Cardiac fibroblast (primary cell): ENCODE measurements around the gene HMGN1.

ENCODE experiments used
- DNase-seq, 2 donors: peaks; one replicate each; pipeline versions ENCODE4 v3.0.0 to v3.0.0-alpha.2; 2010; ENCODE audit warnings: low read depth in 2 of 2
- H3K4me3 ChIP-seq, 2 donors: replicated peaks in 1 of 2; 1 replicate in 1 of 2; 2 replicates in 1 of 2; pipeline ENCODE4 v1.5.1; 2011; ENCODE audit warnings: low read depth in 2 of 2, low read length in 2 of 2, mild to moderate bottlenecking in 2 of 2, moderate library complexity in 1 of 2
- TF ChIP-seq, protein P1 (sequence below): IDR thresholded peaks from one replicate; pipeline ENCODE4 v1.5.1; 2011; ENCODE audit warnings: low read depth, mild to moderate bottlenecking, low read length, inconsistent platforms

HMGN1 gene

DNA sequence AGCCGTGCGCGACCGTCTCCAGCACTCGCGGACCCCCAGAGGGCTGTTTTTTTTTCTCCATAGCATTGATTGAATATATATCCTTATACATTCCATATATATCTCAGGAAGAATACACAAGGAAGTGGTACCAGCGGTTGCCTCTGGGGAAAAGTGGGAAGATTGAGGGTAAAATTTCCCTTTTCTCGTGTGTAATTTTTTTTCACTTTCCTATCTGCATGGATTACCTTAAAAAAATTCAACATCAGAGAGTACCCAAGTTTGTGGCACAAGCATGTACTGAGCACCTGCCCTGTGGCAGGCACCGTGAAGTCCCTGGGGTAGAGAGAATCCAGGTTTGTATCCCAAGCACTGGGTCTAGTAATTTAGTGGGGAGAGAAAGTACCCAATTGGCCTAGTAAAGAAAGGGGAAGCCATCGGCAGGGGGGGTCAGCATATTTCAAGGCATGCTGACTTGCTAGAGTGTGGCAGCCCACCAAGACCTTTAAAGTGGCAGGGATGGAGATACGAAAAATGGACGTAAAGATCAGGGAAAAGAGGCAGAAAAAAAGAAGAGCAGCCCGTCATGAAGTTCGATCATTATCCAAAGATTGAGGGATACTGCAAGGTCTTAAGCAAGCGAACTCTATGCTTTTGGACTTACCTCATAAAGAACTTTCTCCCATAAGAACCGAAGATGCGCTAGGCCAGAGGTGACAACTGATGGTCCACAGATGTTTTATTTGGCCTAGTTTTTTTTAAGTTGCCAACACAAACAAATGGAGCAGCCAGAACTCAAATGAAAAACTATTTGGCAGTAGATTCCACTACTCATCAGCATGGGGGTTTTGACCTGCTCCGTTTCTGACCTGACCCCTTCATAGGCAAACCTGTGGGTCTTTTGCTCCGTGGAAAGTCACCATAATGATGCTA, 1.5 kb upstream of the HMGN1 start:
- TF ChIP-seq, protein P1, sequence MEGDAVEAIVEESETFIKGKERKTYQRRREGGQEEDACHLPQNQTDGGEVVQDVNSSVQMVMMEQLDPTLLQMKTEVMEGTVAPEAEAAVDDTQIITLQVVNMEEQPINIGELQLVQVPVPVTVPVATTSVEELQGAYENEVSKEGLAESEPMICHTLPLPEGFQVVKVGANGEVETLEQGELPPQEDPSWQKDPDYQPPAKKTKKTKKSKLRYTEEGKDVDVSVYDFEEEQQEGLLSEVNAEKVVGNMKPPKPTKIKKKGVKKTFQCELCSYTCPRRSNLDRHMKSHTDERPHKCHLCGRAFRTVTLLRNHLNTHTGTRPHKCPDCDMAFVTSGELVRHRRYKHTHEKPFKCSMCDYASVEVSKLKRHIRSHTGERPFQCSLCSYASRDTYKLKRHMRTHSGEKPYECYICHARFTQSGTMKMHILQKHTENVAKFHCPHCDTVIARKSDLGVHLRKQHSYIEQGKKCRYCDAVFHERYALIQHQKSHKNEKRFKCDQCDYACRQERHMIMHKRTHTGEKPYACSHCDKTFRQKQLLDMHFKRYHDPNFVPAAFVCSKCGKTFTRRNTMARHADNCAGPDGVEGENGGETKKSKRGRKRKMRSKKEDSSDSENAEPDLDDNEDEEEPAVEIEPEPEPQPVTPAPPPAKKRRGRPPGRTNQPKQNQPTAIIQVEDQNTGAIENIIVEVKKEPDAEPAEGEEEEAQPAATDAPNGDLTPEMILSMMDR, result no peak
- H3K4me3 ChIP-seq, result peak overlapping the region; percentile 56 to 58
- peak in 1 of 2 donors; percentile 21 for DNase-seq

DNA sequence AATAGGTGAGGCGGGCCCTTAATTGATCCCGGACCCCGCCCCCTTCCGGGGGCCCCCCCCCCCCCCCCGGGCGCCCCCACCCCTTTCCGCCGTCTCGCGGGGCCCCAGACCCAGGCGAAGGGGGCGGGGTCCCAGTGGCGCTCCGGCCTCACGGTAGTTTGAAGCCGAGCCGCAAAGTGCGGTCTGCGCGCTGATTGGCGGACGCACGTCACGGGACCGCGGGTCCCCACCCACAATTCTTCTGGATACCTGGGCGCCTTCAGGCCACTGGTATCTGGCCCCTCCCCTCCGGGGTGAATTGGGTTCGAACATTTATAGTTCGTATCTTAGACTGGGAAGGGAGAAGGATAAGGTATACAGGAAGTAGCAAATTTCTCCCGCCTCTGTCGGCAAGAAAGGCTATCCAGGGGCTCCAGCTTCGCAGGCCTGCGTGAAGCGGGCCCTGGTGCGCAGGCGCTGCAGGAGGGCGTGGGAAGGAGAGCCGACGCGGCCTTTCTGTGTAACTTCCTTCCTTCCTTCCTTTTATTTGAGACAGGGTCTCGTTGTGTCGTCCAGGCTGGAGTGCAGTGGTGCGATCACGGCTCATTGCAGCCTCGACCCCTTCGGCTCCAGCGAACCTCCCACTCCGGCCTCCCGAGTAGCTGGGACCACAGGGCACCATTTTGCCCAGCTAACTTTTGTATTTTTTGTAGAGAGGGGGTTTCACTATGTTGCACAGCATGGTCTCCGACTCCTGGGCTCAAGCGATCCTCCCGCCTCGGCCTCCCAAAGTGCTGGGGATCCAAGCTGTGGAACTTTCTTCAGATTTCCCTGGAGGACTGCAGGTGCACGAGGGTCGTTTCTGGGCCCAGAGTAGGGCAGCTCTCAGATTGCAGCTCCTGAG, 564 bp upstream of the HMGN1 start:
- H3K4me3 ChIP-seq, result peak overlapping the region; percentile 56 to 58
- DNase-seq, result peak; percentile 93 to 96
- TF ChIP-seq, protein P1, result no peak

DNA sequence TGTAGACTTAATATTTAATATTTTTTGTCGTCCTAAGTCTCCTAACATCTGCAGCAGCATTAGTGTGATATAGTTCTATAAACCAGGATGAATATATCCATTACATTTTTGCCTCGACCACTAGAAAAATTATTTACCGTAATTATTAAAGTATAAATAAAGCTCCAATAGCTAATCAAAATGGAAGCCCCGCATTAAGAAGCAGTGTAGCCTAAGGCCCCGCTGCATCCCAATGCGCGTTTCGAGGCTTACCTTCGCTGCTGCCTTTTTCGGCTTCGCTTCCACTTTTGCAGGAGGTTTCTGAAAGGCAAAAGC, 891 bp downstream of the HMGN1 start:
- DNase-seq, result no peak
- peak overlapping the region; percentile 64 to 86 for H3K4me3 ChIP-seq
- TF ChIP-seq, protein P1, result no peak

DNA sequence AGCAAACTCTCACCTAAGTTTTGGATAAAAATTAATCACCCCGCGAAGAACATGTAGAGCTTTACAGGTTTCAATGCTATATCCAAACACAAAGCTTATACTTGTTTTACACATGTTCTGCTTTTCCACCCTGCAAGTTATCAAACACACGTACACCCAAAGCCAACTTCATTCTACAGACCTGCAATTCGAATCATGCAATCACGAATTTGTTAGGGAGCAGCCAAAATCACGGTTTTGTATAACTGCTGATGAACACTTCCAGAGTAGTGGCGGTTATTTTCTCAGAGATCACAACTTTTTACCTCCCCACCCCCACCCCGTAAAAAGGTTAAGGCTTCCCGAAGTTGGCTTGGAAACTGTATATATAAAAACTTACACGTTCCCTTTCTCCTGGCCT, 1.4 kb downstream of the HMGN1 start:
- TF ChIP-seq, protein P1, result no peak
- peak overlapping the region; percentile 64 to 86 for H3K4me3 ChIP-seq
- DNase-seq, result no peak

DNA sequence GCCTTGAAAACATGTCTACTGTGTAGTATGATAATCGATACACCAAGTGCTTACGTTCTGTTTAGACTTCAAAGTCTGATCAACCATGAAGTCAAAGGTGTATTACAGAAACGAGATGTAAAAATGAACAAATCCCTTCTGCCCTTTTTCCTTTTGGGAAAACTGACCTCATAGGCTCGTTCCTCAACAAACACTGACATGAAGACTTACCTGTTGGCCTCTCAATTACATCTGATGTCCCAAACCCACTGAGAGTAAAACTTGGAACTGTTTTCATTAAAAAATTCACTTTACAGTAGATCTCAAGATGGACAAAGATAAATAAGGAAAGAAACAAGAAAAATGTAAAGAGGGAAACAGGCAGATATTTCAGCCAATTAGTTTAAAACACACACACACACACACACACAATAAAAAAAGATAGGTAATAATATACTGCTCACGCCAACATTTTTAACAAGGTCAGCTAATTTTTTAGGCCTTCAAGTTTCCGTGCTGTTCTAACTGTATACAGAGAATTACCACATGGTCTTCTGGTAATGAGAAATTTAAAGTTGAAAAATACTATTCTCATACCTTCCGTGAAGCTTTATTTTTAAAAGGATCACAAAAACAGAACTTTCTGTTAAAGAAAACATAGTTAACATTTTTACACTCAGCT, 2.1 kb downstream of the HMGN1 start:
- TF ChIP-seq, protein P1, result no peak
- peak overlapping the region in 1 of 2 donors; percentile 64 for H3K4me3 ChIP-seq
- DNase-seq, result no peak

DNA sequence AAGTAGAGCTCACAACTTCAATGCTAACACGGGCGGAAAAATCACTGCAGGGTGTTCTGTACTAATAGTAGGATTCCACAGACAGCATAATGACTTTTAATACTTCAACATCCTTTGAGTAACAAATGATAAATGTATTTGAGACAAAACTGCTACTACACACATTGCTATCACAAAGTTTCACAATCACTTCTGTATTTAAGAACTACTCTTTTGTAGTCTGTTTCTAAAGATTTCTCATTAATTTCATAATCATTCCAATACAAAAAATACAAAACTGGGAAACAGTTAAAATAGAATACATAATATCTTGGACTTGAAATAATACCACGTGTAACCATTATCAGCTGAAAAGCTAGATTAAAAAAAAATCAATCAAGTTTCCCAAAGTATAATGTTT, 2.7 kb downstream of the HMGN1 start:
- TF ChIP-seq, protein P1, result no peak
- H3K4me3 ChIP-seq, result no peak overlapping the region
- DNase-seq, result no peak
